GM19463 (cell line): ENCODE data around the gene MED9.
A peak's percentile ranks its signal among the peaks of the same experiment; 100 is the strongest.

Source experiments
- ATAC-seq: cut with Tn5 transposase; IDR thresholded peaks from one replicate; pipeline ENCODE4 v1.9.1; 2021; ENCODE audit warnings: mild to moderate bottlenecking, moderate library complexity; ENCODE audit not compliant: unreplicated experiment

Gene MED9

DNA sequence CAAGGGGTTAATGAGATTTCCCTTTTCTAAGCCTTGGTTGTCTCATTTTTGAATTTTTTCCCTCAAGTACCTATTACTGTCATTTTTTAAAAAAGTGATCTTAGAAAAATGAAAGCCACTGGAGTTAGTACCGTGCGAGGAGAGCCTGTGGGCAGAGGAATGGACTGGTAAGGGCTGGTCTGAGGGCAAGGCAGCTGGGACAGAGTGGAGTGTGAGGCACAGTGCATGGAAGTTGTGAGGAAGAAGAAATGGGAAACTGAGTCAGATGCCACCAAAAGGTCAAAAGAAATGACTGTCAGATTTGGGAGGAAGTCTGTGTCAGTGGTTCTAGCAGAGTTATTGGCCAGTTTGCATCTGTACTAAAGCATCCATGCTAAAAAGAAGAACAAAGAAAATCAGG is 11.2 kb downstream of the MED9 start:
- no peak for ATAC-seq

- ATAC-seq = no peak
These were observed 14.3 kb downstream of the MED9 start for GRCh38 chr17:17491031-17491471.

GRCh38 chr17:17491546-17491988 is 14.8 kb downstream of the MED9 start:
- ATAC-seq = no peak

- ATAC-seq = no peak
These were observed 15.3 kb downstream of the MED9 start for GRCh38 chr17:17492085-17492484.

DNA sequence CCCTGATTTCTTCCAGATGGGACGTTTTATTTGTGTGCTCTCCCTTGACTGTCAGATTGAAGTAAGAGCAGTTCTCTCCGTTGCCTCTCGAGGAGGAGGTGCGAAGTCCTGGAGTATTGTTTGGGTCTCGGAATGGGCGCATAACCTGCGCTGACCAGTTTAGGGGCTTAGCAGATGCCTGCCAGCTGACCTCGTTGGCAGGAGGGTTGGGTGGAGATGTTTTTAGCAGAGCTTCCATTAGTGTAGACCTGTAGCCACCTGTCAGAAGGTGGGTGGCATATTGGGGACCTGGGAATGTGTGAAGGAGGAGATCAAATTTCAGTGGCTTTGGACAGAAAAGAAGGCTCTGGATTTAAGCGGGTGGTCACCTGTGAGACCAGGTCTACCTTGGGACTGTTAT is 15.8 kb downstream of the MED9 start:
- no peak for ATAC-seq

DNA sequence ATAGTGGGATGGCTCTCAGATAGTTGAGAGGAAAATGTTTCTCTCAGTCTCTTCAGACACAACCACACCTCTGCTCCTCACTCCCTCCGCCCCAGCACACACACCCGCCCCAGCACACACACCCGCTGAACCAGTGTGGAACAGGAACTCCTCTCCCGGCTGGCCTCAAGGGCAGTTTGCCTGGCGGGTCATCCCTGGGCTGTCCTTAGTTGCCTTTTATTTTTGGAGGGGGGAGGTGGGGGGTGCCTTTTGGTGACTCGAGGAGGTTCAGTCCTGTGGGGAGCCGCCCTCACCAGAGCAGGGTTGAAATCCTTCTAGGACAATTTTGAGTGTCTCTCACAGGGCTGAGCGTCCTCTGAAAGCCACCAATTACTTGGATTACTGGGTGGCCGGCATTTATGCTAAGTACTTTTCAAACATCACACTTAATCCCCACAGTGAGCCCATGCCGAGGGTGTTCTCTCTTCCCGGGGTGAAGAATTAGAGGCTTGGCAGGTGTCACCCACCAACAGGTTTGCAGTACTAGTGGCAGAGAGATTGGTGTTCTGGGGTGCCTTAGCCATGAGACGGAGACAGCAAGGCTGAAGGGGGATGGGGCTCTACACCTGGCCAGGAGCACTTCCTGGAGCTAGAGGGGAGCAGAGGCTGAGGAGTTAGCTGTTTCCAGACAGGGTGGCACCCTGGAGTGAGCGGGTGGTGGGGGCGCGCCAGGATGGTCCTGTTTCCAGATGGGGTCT is 16.6 kb downstream of the MED9 start:
- ATAC-seq = no peak

DNA sequence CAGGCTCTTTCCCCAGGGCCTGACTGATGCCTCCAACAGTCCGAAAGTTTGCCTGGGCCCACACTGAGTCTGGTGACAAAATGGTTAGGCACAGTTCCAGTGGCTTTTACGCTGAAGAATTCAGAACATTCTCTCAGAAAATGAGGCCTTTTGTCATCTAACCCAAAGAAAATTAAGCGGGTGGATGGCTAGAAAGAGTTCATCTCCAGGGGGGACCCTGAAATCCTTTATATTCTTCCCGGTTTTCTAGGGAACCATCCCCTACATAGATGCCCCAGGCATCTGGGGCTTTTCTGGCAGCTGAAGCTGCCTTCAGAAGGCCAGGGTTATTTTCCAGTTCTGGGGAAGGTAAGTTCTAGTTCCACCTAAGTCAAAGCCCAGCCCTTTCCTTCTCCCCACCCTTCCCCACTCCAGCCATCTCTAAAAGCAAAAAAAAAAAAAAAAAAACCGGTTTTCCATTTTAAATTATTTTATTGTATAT is 17.2 kb downstream of the MED9 start:
- no peak for ATAC-seq

DNA sequence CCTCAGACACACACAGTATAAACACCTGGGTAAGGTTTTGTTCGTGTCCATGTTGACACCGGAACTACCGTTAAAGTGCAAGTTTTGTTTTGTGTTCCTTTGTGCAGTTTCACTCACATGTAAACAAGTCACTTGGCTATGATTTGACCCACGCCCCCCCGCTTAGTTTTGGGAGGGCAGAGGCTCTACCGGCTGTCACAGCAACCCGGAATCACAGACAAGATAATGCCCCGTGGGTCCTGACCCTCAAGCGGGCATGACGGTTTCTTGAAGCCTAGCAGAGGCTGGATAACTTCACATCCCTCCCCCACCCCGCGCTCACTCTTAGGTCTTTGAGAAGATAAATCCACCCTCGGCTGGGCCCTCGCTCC is 17.7 kb downstream of the MED9 start:
- ATAC-seq = no peak

GRCh38 chr17:17494870-17495535 is 18.2 kb downstream of the MED9 start:
- no peak for ATAC-seq

GRCh38 chr17:17495536-17496188 is 18.9 kb downstream of the MED9 start:
- ATAC-seq = no peak

DNA sequence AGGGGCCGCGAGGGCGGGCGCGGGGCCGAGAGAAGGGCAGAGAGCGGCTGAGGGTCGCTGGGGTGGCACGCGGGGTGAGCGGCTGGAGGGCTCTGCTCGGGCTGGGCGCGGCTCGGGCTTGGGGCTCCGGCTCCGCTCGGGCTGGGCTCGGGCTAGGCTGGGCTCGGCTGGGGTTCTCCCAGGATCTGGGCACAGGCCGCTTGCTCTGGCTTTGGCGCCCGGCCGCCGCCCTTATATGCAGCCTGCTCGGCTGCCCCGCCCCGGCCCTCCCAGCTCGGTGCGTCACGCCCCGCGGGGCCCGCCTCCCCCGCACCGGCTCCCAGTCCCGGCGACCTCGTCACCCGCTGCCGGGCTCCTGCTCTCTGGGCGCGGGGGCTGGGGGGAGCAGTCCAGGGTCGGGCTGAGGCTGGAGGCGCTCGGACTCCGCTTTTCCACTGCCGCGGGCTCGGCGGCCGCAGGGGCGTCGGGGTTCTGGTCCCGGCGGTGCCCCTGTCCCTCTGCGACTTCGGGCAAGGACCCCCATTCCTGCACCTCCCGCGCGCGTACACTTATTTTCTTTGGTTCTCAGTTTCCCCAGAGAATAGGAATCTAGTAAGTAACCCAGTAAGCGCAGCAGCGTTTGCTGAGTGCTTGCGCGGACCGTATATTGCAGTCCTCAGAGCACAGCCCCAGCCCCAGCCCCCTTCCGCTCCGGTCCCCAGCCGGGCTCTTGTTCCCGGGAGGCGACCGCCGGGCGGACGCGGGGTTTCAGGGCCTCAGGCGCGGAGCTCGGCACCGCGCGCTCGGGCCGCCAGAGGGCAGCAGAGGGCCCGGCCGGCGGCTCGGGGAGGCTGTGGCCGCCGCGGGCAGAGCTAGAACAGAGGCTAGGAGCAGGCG is 19.6 kb downstream of the MED9 start, which contains the start of gene RASD1:
TSS of gene RASD1 (minus strand) at position 207 of the 876 bp plus-strand sequence. CDS start 214 bp downstream, outside the sequence.
- ATAC-seq = peak; percentile 87

GRCh38 chr17:17497065-17497844 is 20.5 kb downstream of the MED9 start:
- ATAC-seq = no peak

DNA sequence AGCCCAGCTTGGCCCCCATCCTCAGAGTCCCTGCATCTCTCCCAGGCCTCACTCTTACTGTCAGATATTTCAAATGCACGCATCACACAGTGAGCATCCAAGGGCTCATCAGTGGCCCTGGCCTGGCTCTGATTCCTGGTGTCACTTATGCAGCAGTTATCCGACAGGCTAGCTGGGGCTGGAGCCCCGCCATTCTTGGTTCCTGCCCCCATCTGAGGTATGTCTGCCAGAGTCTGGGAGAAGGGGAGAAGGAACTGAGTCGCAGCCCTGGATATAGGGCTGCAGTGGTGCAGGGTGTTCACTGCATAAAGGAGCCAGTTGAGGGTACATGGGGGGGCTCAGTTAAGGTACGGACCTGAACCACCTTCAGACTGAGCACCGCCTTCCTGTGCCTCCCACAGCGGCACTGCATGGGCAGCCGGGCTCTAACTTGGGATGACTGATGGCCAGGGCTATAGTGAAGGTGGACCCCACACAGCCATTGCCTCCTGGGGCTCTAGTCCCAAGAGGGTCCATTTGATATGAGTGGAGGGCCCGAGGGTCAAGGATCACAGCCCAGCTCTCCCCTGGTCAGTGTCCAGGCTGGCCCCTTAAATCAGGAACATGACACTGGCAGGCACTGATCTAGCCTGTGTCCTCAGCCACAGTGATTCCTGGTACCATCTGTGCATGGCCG is 21.2 kb downstream of the MED9 start:
- no peak for ATAC-seq

DNA sequence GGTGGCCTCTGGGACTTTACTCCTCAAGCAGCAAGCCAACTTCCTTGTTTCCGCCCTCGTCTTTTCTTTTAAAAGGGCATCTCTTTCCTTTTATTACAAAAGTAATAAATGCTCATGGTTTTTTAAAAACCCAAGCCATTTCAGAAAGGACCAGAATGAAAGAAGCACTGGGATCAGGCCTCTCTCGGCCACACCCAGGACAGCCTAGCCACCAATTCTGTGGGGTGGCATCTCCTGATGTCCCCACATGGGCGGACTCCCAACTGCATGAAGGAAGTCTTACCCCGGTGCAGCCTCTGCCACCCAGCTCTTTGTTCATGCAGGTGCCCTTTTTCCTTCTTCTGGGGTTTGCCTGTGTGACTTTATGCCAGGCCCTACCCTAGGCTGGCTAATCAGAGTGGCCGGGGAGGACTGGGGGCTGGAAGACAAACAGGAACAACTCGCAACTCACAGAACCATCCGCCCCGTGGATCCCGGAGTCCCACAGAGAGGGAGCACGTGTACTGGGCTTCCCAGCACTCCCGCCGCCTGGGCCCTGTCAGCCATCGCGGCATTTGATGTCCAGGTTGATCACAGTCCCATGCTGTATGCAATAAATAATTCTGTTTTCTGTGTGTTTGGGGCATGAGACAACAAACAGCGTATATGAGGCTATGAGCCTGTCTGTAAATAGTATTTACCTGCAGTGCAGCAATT is 22.0 kb downstream of the MED9 start:
- ATAC-seq = no peak

GRCh38 chr17:17499402-17500145 is 22.8 kb downstream of the MED9 start:
- ATAC-seq = no peak

GRCh38 chr17:17500999-17501605 is 24.3 kb downstream of the MED9 start:
- ATAC-seq = no peak

DNA sequence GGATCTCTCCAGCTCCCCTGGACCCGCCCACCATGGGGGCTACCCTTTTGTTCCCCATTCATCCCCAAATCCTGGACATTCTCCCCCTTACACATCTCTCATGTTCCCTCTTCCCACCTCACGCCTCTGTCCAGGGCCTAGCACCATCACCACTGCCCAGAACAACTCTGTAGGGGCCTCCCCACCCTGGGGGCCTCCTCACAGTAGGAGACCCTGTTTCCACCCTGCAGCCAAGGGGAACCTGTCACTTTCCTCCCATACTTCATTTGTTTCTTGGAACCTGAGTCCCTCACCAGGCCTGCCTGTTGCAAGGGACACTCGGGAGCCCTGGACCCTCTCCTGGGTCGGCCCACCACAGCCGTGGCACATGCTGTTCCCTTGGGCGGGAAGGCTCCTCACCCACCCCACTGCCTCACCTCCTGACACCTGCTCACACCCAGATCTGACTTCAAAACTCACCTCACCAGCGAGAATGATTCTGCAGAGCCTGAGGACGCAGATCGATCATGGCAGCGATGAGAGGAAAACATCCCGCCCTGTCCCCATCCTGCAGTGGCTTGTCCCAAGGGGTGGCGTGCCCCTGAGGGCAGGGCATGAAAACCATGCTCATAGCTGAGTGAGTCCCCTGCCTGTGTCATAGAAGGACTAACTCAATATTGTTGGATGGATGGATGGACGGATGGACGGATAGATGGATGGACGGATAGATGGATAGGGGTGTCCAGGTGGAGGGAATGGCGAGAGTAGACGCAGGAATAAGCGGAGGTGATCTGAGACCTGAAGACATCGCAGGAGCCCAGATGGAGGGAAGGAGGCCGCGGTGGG is 26.2 kb downstream of the MED9 start:
- ATAC-seq = no peak
